CD4-positive, alpha-beta T cell treated with Interleukin-21 for 1 hour (primary cell): Measurements from ENCODE around the gene SLC7A14.

Source experiments
- DNase-seq: peaks from one replicate; pipeline ENCODE4 v3.0.0-alpha.2; 2020

The SLC7A14 gene

DNA sequence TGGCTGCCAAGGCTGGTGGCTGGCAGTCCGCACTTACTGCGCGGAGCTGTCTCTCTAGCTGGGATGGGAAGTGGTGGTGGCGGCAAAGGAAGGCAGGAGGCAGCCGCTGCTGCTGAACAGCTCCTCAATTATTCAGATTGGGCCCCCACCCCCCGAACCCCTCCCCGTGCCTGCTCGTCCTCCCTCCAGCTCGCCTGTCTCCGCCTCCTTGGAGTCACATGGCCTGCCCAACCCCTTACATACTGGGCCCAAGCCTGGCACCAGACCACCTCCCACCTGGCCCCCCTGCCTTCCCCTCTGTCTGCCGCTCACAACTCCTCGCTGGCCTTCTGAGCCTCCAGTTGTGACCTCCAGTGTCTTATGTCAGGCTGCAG lies at the start of gene SLC7A14:
Gene SLC7A14, minus strand, starts transcription at position 139 of the 374 bp plus-strand sequence. CDS start 59,139 bp downstream, outside the sequence.
- DNase-seq, result no peak

- DNase-seq, result no peak
These were observed 49.5 kb upstream of the SLC7A14 start for GRCh38 chr3:170635385-170635735.

DNA sequence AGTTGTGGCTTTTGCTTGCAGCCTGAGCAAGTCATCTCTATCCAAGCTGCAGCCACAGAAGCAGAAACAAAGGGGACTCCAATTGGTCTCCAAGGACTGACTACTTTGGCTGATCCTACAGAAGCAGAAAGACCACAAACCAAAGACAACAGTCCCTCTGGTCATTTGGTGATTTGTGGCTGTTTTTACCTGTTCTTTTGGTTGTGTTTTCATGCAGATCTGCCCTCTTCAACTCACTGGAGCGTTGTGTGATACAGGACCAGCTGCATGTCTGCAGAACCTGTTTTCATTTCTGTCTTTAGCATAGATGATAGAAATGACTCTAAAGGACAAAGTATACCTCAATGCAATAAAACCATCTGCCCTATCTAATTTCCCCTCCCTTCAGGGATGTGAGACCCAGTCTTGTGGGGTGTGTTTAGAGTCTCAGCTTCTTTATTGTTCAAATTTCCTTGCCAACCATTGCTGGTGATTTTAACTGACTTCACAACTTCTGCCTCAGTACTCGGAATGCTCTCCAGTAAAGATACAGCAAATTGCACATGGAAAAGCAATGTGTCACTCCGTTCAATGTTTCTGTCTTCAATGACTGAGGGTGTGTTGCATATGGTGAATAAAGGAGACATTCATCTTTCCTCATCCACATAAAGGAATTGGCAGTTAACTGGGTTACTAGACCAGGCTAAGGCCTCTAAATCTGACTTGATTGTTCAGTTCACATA lies 48.9 kb upstream of the SLC7A14 start:
- no peak for DNase-seq

GRCh38 chr3:170633573-170633972 lies 47.7 kb upstream of the SLC7A14 start:
- no peak for DNase-seq

DNA sequence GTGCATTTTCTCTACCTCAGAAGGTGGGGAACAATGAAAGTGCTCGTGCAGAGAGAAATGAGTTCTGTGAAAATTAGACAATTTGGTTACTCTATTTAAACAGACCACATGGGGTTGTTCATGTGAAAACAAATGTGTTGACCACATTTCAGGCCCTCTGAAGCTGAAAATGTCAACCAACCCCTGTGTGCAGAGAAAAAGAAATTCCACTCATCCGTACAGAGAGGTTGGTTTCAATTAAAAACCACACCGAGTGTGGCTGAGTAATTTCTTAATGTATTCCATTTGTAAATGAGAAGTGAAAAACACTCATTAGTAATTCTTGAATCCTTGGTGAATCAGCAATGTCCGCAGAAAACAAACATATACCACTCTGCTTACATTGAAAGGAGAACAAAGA lies 46.9 kb upstream of the SLC7A14 start:
- DNase-seq, result no peak

DNA sequence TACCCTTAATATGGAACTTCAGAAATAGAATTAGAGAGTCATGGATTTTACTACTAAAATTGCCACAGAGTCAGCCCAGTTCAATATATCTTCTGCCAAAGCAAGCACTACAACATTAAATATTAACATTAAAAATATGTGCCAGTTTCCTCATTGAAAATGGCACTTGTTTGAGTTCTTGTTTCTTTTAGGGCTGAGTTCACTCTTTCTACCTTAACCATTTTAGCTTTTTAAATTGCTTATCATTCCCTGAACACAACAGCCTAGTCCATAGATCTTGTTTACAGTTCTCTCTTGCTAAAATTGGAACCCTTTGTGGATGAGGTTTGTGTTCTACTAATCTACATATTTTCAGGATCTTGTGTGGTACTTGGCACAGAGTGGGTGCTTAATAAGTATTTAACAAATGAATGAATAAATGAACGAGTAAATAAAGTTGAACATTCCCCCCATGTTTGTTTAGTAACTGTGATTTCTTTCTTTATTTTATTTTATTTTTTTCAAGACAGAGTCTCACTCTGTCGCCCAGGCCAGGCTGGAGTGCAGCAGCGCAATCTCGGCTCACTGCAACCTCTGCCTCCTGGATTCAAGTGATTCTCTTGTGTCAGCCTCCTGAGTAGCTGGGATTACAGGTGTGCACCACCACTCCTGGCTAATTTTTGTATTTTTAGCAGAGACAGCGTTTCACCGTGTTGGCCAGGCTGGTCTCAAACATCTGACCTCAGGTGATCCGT lies 46.0 kb upstream of the SLC7A14 start:
- no peak for DNase-seq

DNA sequence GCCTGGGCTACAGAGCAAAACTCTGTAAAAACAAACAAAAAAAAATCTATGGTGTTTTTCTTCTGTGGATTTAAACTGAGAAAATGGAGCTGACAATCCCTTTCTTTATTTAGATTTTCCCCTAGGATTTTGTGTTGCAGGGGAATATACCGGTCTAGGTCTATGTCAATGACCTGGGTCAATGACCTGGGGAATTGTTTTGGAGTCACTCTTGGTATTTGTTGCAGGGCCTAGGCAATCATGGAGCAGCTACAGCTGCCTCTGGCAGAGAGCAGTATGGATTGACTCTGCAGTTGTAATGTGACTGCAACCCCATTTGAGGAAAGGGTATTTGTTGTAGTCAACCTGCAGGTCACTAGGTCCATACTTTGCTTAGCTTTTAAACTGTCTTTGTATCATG lies 37.6 kb upstream of the SLC7A14 start:
- DNase-seq, result no peak

GRCh38 chr3:170622369-170623159 lies 36.7 kb upstream of the SLC7A14 start:
- DNase-seq, result no peak

GRCh38 chr3:170621256-170621655 lies 35.4 kb upstream of the SLC7A14 start:
- no peak for DNase-seq

GRCh38 chr3:170614214-170614966 lies 28.5 kb upstream of the SLC7A14 start:
- no peak for DNase-seq

GRCh38 chr3:170611751-170612150 lies 25.9 kb upstream of the SLC7A14 start:
- no peak for DNase-seq

GRCh38 chr3:170610321-170610884 lies 24.5 kb upstream of the SLC7A14 start:
- no peak for DNase-seq

DNA sequence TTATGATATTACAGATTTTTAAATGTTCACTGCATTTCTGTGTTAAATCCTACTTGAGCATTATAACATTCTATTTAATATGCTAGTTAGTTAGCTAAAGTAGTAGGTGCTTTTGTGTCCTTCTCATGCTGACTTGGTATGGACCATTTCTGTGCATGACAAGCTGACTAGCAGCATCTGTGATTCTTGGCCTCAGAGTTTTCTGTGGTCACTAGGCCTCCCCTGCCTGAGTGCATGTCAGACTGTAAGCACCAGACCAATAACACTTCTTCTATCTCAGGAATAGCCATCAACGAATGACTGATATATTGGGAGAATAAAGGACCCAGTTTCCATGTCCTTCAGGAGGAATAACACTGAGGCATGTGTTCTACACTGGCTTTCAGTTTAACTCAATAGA lies 22.6 kb upstream of the SLC7A14 start:
- no peak for DNase-seq

DNA sequence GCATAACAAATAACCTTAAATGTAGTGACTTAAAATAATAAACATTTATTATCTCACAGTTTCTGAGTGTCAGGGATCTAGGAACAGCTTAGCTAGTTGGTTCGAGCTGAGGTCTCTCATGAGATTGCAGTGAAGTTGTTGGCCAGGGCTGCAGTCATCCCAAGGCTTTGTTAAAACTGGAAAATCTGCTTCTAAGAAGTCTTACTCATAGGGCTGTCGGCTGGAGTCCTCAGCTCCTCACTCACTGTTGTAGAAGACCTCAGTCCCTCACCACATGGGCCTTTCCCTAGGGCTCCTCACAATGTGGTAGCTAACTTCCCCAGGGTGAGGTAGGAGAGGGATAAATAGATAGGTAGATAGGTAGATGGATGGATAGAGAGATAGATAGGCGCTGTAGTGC lies 20.8 kb upstream of the SLC7A14 start:
- DNase-seq, result no peak

DNA sequence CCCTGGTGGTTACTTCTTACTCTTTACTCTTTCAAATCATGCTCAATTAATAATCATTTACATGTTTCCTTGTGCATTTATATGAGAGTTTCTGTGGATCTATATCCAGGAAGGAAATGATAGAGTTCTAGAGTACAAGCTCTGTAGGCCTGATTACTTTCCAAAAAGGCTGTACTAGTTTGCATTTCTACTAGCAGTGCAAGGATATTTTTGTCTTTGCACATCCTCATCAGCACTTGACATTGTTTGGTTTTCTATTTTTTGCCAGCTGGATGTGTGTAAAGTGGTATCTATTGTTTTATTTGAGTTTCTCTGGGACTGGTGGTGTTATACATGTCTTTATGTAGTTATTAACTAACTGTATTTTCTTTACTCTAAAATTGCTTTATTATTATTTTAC lies 19.6 kb upstream of the SLC7A14 start:
- no peak for DNase-seq

DNA sequence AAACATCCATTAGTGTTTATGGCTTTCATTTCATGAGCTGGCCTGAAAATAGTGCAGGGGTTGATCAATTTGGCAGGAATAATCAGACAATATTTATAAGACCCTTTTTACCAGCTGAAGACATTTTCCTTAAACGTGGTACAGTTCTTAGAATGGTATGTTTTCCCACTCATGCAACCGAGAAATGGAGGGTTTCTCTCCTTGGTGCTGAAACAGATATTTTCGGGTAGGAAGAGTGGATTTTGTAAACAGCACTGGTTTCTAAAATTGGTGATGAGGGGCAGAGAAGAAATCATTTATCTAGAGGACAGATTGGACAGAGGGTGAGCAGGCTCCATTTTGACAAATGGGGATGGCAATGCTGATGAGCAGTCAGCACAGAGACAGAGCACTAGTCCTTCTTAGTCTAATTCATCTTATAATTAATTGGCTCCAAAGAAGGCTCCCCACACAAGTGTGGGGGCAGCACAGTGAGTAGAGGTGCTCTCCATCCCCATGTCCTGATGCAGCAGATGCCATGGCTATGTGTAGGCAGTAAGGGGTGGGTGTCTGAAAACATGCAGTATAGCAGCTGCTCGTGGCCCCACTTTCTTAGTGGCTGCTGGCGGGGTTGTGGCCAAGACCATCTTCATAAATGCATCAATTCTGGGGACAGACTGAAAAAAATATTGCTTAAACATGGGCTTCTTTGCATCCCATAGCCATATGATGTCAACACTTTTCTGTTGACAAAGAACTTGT lies 18.1 kb upstream of the SLC7A14 start:
- no peak for DNase-seq

DNA sequence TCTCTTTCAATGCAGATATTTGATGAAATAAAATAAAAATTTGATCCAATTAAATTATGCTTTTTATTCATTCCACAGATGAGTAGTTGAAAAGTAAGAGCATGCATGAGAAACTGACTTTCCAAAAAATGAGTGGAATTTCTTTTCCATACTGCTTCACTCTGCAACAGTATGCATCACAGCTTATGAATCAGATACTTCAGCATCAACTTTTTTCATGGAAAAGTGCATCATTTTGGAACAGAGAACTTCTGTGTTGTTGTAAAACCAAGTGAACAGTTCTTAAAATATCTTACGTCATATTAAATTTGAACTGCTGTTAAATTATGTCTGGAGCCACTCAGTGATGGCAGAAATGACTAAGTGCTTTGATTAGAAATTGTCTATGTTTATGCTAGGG lies 16.7 kb upstream of the SLC7A14 start:
- no peak for DNase-seq

GRCh38 chr3:170600005-170600624 lies 14.2 kb upstream of the SLC7A14 start:
- DNase-seq, result no peak

- DNase-seq, result no peak
These were observed 13.2 kb upstream of the SLC7A14 start for GRCh38 chr3:170599091-170599490.

DNA sequence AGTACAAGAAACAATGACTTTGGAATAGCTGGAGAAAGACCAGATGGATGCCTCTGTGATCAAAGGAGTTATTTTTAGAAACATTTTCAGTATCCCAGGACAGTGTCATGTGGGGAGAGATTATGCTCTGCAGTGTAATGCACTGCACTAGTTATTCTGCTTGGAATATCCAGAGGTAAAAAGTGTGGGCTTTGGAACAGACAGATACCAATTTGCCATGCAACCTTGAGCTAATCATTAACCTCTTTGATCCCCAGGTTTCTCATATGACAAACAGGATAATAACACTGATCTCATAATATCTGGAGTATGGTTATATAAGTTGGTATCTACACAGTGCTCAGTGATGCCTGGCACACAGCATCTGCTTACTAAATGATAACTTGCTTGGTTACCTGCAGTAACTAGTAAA lies 12.2 kb upstream of the SLC7A14 start:
- no peak for DNase-seq

DNA sequence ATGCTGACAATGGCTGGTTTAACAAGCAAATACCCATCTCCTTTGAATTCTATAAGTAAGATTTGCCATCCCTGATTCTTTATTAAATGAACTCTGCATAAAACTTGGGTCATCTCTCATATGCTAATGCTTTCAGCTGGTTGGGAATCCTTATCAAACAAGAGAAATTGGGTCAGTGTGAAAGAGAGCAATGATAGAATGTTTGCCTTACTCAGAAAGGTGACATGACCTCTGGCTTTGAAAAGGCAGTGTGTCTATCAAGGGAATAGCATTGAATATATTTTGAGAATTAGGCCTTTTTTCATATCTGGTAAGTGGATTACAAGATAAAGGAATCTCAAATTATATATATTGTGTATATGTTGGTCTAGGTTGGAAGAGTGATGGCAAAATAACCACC lies 8.7 kb upstream of the SLC7A14 start:
- DNase-seq, result no peak

- DNase-seq, result no peak
These were observed 7.8 kb upstream of the SLC7A14 start for GRCh38 chr3:170593634-170594033.
